GM23338 (cell line): Measurements from ENCODE around the gene OR2T8. TPM values are rescaled to one million over a fixed set of nuclear protein-coding genes. Genes with fewer than 3 reads are reported as not detected.

Experiments used
- ATAC-seq: fragments of 200-7000 bp; cut with Tn5 transposase; 3 replicates; pipeline ENCODE4 v1.9.1; 2020
- DNase-seq: peaks from one replicate; pipeline ENCODE4 v3.0.0-alpha.2; 2015; ENCODE audit warnings: low spot score
- H2AFZ ChIP-seq: fragments of 200-600 bp; sonication (generic); 2 replicates; pipeline ENCODE4 v1.8.0; 2016; ENCODE audit warnings: antibody characterized with exemption, mild to moderate bottlenecking, moderate library complexity
- H3F3A ChIP-seq: fragments of 200-600 bp; sonication (generic); replicated peaks from 2 replicates; pipeline ENCODE4 v1.8.0; 2017; ENCODE audit warnings: antibody characterized with exemption, mixed run types, low read depth
- H3K27ac ChIP-seq: fragments of 200-600 bp; sonication (generic); 2 replicates; pipeline ENCODE4 v1.6.1; 2016; ENCODE audit warnings: low read depth
- H3K27me3 ChIP-seq: fragments of 200-600 bp; sonication (generic); 2 replicates; pipeline ENCODE4 v1.8.0; 2016; ENCODE audit warnings: mild to moderate bottlenecking, mixed run types, moderate library complexity; ENCODE audit not compliant: insufficient read depth
- H3K36me3 ChIP-seq: fragments of 200-600 bp; sonication (generic); 2 replicates; pipeline ENCODE4 v1.8.0; 2016; ENCODE audit warnings: mild to moderate bottlenecking; ENCODE audit not compliant: insufficient read depth
- H3K4me1 ChIP-seq: fragments of 200-600 bp; sonication (generic); 2 replicates; pipeline ENCODE4 v1.8.0; 2016; ENCODE audit warnings: mild to moderate bottlenecking, moderate library complexity; ENCODE audit not compliant: insufficient read depth
- H3K4me2 ChIP-seq: fragments of 200-600 bp; sonication (generic); 2 replicates; pipeline ENCODE4 v1.7.1; 2017; ENCODE audit warnings: mixed run types
- H3K4me3 ChIP-seq: fragments of 200-600 bp; sonication (generic); 2 replicates; pipeline ENCODE4 v1.6.1; 2016; ENCODE audit warnings: mixed run types
- H3K79me2 ChIP-seq: fragments of 200-600 bp; sonication (generic); replicated peaks from 2 replicates; pipeline ENCODE4 v1.8.0; 2017; ENCODE audit warnings: mild to moderate bottlenecking; ENCODE audit not compliant: insufficient read depth
- H3K9me2 ChIP-seq: fragments of 200-600 bp; sonication (generic); 2 replicates; pipeline ENCODE4 v1.8.0; 2017; ENCODE audit not compliant: insufficient read depth
- H4K20me1 ChIP-seq: fragments of 200-600 bp; sonication (generic); replicated peaks from 2 replicates; pipeline ENCODE4 v1.8.0; 2017; ENCODE audit warnings: mild to moderate bottlenecking; ENCODE audit not compliant: insufficient read depth
- H3K27ac Mint-ChIP-seq: 2 replicates; pipeline ENCODE4 v1.8.0; 2020; ENCODE audit warnings: inconsistent platforms, mild to moderate bottlenecking, moderate library complexity, mixed read lengths
- H3K27me3 Mint-ChIP-seq: 3 replicates; pipeline ENCODE4 v1.8.0; 2022; ENCODE audit warnings: low read depth, mild to moderate bottlenecking, moderate library complexity, mixed read lengths, inconsistent platforms; ENCODE audit not compliant: insufficient read depth, poor library complexity
- H3K36me3 Mint-ChIP-seq: 3 replicates; pipeline ENCODE4 v1.8.0; 2021; ENCODE audit warnings: low read depth, mild to moderate bottlenecking, inconsistent platforms, moderate library complexity, mixed read lengths
- H3K4me1 Mint-ChIP-seq: 3 replicates; pipeline ENCODE4 v1.8.0; 2020; ENCODE audit warnings: mild to moderate bottlenecking, inconsistent platforms, mixed read lengths
- H3K4me3 Mint-ChIP-seq: 3 replicates; pipeline ENCODE4 v1.8.0; 2021; ENCODE audit warnings: moderate library complexity, mild to moderate bottlenecking, inconsistent platforms, mixed read lengths
- H3K9me3 Mint-ChIP-seq: 3 replicates; pipeline ENCODE4 v1.8.0; 2020; ENCODE audit warnings: moderate library complexity, mild to moderate bottlenecking, inconsistent platforms, mixed read lengths
- CREB1 ChIP-seq: fragments of 250-450 bp; sonication (Bioruptor Pico); IDR thresholded peaks from 2 replicates; pipeline ENCODE4 v1.5.0; 2020; ENCODE audit warnings: low read depth, mild to moderate bottlenecking, moderate library complexity
- EZH2 ChIP-seq: fragments of 200-600 bp; sonication (generic); IDR thresholded peaks from one replicate; pipeline ENCODE4 v1.8.0; 2017; ENCODE audit warnings: antibody characterized with exemption, mild to moderate bottlenecking, low read depth; ENCODE audit not compliant: unreplicated experiment
- EZH2phosphoT487 ChIP-seq: fragments of 200-600 bp; sonication (generic); IDR thresholded peaks from one replicate; pipeline ENCODE4 v1.8.1; 2018; ENCODE audit warnings: antibody characterized with exemption; ENCODE audit not compliant: unreplicated experiment
- JUNB ChIP-seq: IDR thresholded peaks from one replicate; pipeline ENCODE4 v1.6.1; 2016; ENCODE audit warnings: antibody characterized with exemption; ENCODE audit not compliant: unreplicated experiment
- NANOG ChIP-seq: IDR thresholded peaks from 2 replicates; pipeline ENCODE4 v1.6.1; 2016; ENCODE audit warnings: antibody characterized with exemption, borderline replicate concordance
- STAT1 ChIP-seq: IDR thresholded peaks from one replicate; pipeline ENCODE4 v1.6.1; 2016; ENCODE audit warnings: antibody characterized with exemption; ENCODE audit not compliant: unreplicated experiment
- ZNF114 ChIP-seq: fragments of 250-450 bp; sonication (Bioruptor Pico); IDR thresholded peaks from 2 replicates; pipeline ENCODE4 v1.5.0; 2020; ENCODE audit warnings: mild to moderate bottlenecking, moderate library complexity
- ZNF331 ChIP-seq: fragments of 250-450 bp; sonication (Bioruptor Pico); IDR thresholded peaks from 2 replicates; pipeline ENCODE4 v1.5.0; 2020; ENCODE audit warnings: low read depth, mild to moderate bottlenecking, moderate library complexity
- polyA plus RNA-seq: library from polyadenylated mRNA; unstranded; fragments of >200 nt; fragmentation: Nextera tagmentation; extraction: Ambion mirVana; gene quantifications from 2 replicates; pipeline ENCODE4 v1.2.1, GENCODE V29; 2016
- total RNA-seq: library from RNA; depleted of rRNA; stranded (reverse); fragments of >200 nt; shearing (Covaris generic); gene quantifications from 2 replicates; pipeline ENCODE4 v1.2.3, GENCODE V29; 2014
- TF ChIP-seq, protein P1 (sequence below): fragments of 250-450 bp; sonication (Bioruptor Pico); IDR thresholded peaks from 2 replicates; pipeline ENCODE4 v1.5.0; 2020; ENCODE audit warnings: mild to moderate bottlenecking, moderate library complexity
- TF ChIP-seq, protein P2 (sequence below): IDR thresholded peaks from 2 replicates; pipeline ENCODE4 v1.6.1; 2016; ENCODE audit warnings: antibody characterized with exemption
- TF ChIP-seq, protein P3 (sequence below), 2 experiments: fragments of 200-600 bp in 1 of 2; sonication (generic) in 1 of 2; conservative IDR thresholded peaks; 2 replicates each; pipeline versions ENCODE4 v1.5.1 to v1.6.1; 2016 to 2017; ENCODE audit warnings: antibody characterized with exemption in 2 of 2, low read depth in 2 of 2, mild to moderate bottlenecking in 2 of 2, moderate library complexity in 1 of 2
- TF ChIP-seq, protein P4 (sequence below): IDR thresholded peaks from one replicate; pipeline ENCODE4 v1.6.1; 2018; ENCODE audit warnings: antibody characterized with exemption; ENCODE audit not compliant: unreplicated experiment

OR2T8 gene
- total and polyA plus RNA-seq, 2 experiments from 2014 or later, result not detected

DNA sequence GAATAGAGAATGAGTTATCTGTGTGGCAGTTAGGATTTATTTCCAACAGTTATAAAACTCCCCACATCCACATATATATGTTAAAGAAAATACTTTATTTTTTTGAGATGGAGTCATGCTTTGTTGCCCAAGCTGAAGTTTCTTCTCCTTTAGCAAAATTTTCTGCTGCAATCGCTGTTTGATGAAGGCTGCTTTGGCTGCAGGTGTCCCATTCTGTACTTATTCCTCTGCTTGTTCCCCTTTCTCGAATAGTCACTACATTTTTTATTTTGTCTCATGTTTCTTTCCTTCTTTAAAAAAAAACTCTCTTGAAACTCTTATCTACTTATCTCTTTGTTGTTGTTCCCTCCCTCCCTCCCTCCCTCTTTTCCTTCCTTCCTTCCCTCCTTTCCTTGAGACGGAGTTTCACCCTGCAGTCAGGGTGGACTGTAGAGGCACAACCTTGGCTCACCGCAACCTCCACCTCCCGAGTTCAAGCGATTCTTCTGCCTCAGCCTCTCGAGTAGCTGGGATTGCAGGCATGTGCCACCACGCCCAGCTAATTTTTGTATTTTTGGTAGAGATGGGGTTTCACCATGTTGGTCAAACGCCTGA lies 14.0 kb upstream of the OR2T8 start (continued):
- TF ChIP-seq STAT1, result no peak
- no peak for TF ChIP-seq JUNB
- TF ChIP-seq ZNF331, result no peak
- no peak for TF ChIP-seq EZH2phosphoT487

DNA sequence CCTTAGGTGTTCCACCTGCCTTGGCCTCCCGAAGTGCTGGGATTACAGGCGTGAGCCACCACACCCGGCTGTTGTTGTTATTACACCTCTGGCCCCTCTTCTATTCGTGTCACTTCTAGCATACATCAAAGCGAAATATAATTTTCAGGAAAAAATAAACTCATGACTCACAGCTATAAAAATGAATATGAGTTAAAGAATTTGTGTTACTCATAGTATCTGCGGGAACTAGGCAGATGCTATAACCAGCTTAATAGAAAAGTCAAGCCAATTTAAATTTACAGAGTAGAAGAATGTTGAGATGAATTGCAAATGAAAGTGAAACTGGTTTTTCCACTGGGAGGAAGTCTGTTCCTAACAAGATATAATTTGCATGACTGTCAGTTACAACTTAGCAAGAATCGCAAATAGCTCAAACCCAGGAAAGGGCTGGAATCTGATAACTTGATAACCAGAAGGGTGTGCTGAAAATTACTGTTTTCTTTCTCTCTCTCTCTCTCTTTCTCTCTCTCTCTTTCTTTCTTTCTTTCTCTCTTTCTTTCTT lies 13.5 kb upstream of the OR2T8 start:
- Histone ChIP-seq H2AFZ (no peak overlapping the region), H3K36me3 (no peaks in the 10 kb centered on the region), H3K9me2 (no peaks in the 10 kb centered on the region), H4K20me1 (no peaks in the 10 kb centered on the region), H3K4me1 (peaks cover 20% of the 10 kb centered on the region), H3K4me2 (no peak overlapping the region), H3F3A (0 out of 2 replicates have a peak, but pooled peaks cover 3% of the 10 kb centered on the region), H3K27me3 (no peaks in the 10 kb centered on the region), H3K27ac (peak overlapping the region; percentile 68), H3K4me3 (no peak overlapping the region), H3K79me2 (no peaks in the 10 kb centered on the region)
- DNase-seq (peak; percentile 84), ATAC-seq (no peak; the same call in 2 of the 3 replicates)
- H3K27ac Mint-ChIP-seq, result no peak overlapping the region
- peaks cover 3% of the 10 kb centered on the region for H3K27me3 Mint-ChIP-seq
- H3K36me3 Mint-ChIP-seq, result peaks cover 51% of the 10 kb centered on the region
- no peak overlapping the region for H3K4me3 Mint-ChIP-seq
- peaks cover 90% of the 10 kb centered on the region for H3K9me3 Mint-ChIP-seq
- peaks cover 14% of the 10 kb centered on the region for H3K4me1 Mint-ChIP-seq
- TF ChIP-seq, protein P1, sequence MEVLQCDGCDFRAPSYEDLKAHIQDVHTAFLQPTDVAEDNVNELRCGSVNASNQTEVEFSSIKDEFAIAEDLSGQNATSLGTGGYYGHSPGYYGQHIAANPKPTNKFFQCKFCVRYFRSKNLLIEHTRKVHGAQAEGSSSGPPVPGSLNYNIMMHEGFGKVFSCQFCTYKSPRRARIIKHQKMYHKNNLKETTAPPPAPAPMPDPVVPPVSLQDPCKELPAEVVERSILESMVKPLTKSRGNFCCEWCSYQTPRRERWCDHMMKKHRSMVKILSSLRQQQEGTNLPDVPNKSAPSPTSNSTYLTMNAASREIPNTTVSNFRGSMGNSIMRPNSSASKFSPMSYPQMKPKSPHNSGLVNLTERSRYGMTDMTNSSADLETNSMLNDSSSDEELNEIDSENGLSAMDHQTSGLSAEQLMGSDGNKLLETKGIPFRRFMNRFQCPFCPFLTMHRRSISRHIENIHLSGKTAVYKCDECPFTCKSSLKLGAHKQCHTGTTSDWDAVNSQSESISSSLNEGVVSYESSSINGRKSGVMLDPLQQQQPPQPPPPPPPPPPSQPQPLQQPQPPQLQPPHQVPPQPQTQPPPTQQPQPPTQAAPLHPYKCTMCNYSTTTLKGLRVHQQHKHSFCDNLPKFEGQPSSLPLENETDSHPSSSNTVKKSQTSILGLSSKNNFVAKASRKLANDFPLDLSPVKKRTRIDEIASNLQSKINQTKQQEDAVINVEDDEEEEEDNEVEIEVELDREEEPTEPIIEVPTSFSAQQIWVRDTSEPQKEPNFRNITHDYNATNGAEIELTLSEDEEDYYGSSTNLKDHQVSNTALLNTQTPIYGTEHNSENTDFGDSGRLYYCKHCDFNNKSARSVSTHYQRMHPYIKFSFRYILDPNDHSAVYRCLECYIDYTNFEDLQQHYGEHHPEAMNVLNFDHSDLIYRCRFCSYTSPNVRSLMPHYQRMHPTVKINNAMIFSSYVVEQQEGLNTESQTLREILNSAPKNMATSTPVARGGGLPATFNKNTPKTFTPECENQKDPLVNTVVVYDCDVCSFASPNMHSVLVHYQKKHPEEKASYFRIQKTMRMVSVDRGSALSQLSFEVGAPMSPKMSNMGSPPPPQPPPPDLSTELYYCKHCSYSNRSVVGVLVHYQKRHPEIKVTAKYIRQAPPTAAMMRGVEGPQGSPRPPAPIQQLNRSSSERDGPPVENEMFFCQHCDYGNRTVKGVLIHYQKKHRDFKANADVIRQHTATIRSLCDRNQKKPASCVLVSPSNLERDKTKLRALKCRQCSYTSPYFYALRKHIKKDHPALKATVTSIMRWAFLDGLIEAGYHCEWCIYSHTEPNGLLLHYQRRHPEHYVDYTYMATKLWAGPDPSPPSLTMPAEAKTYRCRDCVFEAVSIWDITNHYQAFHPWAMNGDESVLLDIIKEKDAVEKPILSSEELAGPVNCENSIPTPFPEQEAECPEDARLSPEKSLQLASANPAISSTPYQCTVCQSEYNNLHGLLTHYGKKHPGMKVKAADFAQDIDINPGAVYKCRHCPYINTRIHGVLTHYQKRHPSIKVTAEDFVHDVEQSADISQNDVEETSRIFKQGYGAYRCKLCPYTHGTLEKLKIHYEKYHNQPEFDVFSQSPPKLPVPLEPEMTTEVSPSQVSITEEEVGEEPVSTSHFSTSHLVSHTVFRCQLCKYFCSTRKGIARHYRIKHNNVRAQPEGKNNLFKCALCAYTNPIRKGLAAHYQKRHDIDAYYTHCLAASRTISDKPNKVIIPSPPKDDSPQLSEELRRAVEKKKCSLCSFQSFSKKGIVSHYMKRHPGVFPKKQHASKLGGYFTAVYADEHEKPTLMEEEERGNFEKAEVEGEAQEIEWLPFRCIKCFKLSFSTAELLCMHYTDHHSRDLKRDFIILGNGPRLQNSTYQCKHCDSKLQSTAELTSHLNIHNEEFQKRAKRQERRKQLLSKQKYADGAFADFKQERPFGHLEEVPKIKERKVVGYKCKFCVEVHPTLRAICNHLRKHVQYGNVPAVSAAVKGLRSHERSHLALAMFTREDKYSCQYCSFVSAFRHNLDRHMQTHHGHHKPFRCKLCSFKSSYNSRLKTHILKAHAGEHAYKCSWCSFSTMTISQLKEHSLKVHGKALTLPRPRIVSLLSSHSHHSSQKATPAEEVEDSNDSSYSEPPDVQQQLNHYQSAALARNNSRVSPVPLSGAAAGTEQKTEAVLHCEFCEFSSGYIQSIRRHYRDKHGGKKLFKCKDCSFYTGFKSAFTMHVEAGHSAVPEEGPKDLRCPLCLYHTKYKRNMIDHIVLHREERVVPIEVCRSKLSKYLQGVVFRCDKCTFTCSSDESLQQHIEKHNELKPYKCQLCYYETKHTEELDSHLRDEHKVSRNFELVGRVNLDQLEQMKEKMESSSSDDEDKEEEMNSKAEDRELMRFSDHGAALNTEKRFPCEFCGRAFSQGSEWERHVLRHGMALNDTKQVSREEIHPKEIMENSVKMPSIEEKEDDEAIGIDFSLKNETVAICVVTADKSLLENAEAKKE, result no peak
- TF ChIP-seq EZH2 (no peak), ZNF114 (CRISPR knock-in tag) (no peak), NANOG (no peak), CREB1 (CRISPR knock-in tag) (no peak), STAT1 (no peak), ZNF331 (no peak), JUNB (no peak), EZH2phosphoT487 (no peak)
- TF ChIP-seq, protein P2, sequence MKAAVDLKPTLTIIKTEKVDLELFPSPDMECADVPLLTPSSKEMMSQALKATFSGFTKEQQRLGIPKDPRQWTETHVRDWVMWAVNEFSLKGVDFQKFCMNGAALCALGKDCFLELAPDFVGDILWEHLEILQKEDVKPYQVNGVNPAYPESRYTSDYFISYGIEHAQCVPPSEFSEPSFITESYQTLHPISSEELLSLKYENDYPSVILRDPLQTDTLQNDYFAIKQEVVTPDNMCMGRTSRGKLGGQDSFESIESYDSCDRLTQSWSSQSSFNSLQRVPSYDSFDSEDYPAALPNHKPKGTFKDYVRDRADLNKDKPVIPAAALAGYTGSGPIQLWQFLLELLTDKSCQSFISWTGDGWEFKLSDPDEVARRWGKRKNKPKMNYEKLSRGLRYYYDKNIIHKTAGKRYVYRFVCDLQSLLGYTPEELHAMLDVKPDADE, result no peak
- TF ChIP-seq, protein P3, sequence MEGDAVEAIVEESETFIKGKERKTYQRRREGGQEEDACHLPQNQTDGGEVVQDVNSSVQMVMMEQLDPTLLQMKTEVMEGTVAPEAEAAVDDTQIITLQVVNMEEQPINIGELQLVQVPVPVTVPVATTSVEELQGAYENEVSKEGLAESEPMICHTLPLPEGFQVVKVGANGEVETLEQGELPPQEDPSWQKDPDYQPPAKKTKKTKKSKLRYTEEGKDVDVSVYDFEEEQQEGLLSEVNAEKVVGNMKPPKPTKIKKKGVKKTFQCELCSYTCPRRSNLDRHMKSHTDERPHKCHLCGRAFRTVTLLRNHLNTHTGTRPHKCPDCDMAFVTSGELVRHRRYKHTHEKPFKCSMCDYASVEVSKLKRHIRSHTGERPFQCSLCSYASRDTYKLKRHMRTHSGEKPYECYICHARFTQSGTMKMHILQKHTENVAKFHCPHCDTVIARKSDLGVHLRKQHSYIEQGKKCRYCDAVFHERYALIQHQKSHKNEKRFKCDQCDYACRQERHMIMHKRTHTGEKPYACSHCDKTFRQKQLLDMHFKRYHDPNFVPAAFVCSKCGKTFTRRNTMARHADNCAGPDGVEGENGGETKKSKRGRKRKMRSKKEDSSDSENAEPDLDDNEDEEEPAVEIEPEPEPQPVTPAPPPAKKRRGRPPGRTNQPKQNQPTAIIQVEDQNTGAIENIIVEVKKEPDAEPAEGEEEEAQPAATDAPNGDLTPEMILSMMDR (conservative IDR thresholded peaks at IDR 0.05; ENCODE audit: low read depth in 2 of 2), result no peak
- TF ChIP-seq, protein P4, sequence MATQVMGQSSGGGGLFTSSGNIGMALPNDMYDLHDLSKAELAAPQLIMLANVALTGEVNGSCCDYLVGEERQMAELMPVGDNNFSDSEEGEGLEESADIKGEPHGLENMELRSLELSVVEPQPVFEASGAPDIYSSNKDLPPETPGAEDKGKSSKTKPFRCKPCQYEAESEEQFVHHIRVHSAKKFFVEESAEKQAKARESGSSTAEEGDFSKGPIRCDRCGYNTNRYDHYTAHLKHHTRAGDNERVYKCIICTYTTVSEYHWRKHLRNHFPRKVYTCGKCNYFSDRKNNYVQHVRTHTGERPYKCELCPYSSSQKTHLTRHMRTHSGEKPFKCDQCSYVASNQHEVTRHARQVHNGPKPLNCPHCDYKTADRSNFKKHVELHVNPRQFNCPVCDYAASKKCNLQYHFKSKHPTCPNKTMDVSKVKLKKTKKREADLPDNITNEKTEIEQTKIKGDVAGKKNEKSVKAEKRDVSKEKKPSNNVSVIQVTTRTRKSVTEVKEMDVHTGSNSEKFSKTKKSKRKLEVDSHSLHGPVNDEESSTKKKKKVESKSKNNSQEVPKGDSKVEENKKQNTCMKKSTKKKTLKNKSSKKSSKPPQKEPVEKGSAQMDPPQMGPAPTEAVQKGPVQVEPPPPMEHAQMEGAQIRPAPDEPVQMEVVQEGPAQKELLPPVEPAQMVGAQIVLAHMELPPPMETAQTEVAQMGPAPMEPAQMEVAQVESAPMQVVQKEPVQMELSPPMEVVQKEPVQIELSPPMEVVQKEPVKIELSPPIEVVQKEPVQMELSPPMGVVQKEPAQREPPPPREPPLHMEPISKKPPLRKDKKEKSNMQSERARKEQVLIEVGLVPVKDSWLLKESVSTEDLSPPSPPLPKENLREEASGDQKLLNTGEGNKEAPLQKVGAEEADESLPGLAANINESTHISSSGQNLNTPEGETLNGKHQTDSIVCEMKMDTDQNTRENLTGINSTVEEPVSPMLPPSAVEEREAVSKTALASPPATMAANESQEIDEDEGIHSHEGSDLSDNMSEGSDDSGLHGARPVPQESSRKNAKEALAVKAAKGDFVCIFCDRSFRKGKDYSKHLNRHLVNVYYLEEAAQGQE, result no peak
